HG03045 (cell line): ENCODE data around the gene SLC26A11.

ENCODE experiments used
- ATAC-seq: cut with Tn5 transposase; IDR thresholded peaks from one replicate; pipeline ENCODE4 v1.9.1; 2021; ENCODE audit warnings: mild to moderate bottlenecking, moderate library complexity; ENCODE audit not compliant: unreplicated experiment

SLC26A11 gene

DNA sequence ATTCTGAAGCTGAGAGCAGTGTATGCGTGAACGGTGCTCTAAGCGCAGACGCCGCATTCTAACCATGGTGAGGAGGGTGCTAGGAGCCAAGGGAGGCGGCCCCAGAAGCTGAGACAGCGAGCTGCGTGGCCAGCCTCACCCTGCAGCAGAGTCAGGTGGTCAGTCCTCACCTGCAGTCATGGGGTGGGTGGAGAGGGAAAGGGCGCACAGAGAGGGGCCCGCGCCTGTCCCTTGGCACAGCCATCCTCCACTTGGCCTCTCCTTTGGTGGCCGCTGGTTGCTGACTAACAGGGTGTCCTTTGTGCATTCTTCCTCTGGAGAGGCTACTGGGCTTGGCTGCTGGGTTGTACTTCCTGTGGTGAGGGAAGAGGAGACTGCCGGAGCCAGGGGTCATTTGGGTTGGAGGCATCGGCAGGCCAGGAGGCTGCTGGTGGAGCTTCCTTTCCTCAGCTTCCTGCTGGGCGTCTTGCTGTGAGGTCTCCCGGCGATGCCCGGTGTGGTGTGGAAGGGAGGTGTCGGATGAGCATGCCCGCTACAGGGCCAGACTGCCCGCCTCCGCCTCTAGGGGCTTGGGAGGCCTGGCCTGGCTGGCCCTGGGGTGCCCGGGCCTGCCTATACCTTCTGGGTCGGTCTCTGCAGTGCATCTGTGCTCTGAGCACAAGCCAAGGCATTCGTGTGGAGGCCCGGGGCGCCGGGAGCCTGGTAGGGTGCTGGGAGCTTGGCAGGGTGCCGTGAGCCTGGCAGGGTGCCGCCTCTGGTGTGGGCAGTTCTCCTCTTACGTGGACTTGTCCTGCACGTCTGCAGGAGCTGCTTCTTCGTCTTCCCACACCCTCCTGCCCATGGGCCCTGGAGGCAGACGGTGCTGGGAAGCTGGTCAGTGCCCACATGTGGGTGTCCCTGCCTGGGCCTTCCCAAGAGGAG lies 57.8 kb downstream of the SLC26A11 start:
- no peak for ATAC-seq

DNA sequence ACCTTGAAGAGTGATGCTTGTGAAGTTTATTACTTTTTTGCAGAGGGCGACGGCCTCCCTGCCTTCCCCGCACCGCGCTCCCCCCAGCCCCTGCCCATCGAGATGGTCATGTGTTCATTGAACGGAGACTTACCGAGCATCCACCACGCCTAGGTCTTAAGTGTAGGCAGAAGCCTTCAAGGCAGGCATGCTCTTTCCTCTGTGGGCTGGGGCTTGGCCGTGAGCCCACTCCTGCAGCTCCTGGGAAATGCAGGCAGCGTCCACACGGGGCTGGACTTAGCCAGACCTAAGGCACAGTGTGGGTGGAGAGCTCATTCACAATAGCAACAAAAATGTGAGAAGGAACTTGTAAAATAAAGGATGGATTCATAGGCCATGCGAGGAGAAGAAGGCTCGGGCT lies 59.7 kb downstream of the SLC26A11 start:
- ATAC-seq = no peak

DNA sequence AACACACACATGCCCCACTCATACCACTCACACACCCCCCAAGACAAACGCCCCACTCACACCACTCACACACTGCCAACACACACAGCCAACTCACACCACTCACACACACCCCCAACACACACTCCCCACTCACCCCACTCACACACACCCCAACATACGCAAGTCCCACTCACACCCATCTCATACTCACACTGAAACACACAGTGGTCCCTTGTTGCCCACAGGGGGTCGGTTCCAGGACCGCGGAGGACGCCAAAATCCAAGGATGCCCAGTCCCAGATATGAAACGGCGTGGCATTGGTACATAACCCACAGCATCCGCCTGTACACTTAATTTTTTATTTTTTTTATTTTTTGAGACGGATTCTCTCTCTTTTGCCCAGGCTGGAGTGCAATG lies 61.3 kb downstream of the SLC26A11 start:
- ATAC-seq = no peak

DNA sequence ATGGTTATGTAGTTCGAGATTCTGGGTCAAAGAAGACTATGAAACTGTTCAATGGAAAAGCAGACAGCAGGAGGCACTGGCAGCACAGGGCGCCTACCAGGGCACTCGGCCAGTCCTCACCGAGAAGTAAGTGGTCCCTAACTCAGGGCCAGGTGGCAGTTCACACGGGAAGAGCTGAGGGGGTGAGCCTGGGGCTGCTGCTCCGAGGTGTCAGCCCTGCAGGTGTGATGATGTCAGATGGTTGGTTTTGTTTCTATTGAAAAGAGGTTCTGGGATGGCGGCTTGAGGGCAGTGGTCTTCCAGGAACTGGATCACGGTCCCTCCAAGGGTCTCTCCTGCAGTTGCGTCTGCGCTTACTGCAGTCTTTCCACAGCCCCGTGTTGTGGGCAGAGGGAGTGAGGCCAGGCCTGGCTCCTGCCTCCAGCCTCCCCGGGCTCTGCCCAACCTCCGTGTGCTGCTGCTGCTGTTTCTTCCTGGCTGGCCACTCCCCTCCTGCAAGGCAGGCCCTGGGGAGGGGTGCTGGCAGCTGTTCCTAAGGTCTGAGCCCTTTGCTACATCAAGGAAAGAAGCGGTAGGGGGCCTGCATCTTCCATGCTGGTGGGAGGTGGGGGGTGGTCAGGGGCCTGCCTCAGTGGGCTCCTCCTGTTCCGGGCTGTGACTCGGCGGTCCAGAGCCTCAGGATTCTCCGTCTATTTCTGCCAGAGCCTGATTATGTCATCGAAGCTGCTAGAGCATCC lies 63.1 kb downstream of the SLC26A11 start:
- ATAC-seq = no peak

DNA sequence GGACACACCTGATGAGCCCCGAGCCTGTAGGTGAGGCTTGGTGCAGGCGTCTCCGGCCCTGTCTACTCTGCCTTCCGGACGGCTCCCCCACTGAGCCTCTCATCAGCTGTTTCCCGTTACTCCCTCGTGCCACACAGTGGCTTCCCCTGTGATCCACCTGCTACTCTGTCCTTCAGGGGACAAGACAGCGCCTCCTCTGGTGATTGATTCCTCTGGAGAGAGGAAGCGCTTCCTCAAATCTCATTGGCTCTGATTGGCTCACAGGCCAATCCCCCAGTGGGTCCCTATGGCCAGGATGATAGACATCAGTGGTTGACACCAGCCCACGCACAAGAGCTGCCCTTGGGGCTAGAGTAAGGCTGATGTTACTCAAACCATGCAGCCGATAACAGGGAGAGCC lies 64.4 kb downstream of the SLC26A11 start:
- ATAC-seq = no peak

DNA sequence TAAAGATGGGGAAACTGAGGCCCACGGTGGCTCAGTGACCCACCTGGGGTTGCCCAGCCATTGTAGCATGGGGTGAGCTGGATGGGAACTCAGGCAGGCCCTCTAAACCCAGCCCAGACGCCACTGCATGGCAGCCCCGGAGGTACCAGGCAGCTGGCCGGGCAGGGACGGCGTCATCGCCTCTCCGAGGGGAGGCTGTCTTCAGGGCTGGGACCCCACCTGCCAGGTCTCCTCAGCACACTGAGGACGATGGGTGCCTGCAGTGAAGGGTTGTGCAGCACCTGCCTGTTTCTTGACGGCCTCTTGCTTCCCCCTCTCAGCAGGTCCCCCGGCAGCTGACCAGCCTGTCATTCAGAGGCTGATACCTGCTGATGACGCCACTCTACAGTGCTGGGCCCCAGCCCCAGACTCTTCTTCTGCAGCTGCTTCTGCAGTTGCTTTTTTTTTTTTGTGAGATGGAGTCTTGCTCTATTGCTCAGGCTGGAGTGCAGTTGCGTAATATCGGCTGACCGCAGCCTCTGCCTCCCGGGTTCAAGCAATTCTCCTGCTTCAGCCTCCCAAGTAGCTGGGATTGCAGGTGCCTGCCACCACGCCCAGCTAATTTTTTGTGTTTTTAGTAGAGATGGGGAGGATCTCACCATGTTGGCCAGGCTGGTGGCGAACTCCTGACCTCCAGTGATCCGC lies 65.2 kb downstream of the SLC26A11 start:
- ATAC-seq = no peak

DNA sequence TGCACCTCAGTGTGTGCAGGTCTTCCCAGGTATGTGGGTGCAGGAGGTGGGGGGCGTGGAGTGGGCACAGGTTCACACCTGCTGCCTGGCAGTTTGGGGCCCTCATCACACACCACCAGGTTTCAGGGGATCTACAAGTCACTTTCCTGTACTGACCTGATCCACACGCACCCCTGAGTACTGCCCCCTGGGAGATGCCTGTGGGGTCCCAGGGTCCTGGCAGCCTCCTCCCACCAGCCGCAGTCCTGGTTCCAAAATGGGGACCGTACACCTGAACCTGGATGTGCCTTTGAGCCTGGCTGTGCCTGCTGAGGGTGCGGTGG lies 66.4 kb downstream of the SLC26A11 start:
- no peak for ATAC-seq

DNA sequence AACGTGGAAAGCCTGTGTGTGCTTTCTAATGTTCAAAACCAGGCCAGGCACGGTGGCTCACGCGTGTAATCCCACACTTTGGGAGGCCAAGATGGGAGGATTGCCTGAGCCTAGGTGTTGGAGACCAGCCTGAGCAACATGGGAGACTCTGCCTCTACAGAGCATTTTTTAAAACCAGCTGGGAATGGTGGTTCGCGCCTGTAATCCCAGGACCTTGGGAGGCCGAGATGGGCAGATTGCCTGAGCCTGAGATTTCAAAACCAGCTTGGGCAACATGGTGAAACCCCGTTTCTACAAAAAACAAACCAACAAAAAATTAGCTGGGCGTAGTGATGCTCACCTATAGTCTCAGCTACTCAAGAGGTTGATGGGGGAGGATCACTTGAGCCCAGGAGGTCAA lies 66.8 kb downstream of the SLC26A11 start:
- no peak for ATAC-seq

DNA sequence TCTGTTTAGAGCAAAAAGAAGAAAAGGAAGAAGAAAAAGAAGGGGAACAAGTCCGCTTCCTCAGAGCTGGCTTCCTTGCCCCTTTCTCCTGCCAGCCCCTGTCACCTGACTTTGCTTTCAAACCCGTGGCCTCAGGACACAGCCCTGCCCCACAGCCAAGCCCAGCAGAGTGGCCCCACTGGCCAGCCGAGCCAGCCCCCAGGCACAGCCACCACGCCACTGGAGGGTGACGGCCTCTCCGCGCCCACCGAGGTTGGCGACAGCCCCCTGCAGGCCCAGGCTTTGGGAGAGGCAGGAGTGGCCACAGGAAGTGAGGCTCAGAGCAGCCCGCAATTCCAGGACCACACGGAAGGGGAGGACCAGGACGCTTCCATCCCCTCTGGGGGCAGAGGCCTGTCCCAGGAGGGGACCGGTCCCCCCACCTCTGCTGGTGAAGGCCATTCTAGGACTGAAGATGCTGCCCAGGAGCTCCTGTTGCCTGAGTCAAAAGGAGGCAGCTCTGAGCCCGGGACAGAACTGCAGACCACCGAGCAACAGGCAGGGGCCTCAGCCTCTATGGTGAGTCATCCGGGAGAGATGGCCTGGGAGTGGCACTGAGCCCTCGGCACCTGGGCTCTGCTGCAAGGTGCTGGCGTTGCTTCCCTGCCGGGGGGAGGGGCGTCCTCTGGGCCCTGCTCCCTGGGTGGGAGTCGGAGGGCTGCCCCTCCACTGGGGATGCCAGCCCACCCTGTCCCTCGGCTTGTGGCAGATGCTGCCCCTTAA lies 67.8 kb downstream of the SLC26A11 start:
- ATAC-seq = no peak

DNA sequence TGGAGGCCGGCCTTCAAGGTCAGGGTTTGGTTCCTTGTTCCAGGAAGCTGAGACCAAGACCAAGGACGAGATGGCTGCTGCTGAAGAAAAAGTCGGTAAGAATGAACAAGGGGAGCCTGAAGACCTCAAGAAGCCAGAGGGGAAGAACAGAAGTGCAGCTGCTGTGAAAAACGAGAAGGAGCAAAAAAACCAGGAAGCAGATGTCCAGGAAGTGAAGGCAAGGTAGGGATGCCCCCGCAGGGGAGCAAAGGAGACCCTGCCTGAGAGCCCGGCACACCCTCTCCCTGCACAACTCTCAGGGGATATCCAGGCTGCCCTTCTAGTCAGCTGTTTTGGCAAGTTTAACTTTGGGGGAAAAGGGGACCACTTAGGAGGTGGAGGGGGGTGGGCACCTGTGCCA lies 69.4 kb downstream of the SLC26A11 start:
- no peak for ATAC-seq

DNA sequence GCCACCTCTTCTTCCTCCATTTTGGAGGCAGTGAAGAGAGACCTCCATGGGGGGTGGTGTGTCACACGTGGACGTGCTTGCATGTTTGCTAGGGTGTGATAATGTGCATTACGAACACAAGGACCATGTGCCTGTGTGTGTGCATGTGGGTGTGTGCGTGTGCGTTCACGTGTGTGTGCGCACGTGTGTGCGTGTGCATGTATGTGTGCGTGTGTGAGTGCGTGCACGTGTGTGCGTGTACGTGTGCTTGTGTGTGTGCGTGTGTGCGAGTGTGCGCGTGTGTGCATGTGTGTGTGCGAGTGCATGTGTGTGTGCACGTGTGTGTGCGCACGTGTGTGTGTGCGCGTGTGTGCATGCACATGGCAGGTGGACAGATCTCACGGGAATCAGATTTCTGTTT lies 69.9 kb downstream of the SLC26A11 start:
- ATAC-seq = no peak

DNA sequence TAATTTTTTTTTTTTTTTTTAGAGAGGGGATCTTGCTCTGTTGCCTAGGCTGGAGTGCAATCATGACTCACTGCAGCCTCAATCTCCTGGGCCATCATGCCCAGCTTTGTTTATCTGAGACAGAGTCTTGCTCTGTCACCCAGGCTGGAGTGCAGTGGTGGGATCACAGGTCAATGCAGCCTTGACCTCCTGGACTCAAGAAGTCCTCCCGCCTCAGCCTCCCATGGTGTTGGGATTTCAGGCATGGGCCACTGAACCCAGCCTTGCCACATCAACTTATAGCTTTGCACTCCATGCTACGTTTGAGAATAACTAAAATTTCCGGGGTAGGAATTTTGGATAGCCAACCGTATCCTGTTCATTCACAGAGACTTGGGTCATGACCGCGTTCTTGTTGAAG lies 71.0 kb downstream of the SLC26A11 start:
- ATAC-seq = no peak

DNA sequence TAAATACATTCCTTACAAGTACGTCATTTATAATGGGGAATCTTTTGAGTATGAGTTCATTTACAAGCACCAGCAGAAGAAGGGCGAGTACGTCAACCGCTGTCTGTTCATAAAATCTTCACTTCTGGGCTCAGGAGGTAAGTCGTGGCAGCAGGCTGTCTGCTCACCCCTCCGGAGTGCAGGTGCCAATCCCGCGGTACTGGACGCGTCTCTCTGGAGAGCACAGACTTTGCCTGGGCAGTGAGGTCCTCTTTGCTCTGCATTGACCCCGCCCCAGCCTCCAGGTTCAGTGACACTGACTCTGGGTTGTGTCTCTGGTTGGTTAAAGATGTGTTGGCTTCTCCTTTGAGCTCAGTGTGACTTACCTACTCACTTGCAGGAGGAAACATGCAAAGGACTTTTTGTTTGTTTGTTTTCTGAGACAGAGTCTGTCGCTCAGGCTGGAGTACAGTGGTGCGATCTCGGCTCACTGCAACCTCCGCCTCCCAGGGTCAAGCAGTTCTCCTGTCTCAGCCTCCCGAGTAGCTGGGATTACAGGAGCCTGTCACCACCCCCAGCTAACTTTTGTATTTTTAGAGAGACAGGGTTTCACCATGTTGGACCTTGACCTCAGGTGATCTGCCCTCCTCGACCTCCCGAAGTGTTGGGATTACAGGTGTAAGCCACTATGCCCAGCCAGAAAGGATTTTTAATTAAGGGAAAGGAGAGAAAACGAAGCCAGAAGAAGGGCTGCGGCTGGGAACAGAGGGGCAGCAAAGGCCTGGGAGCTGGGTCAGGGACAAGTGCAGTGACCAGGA lies 71.7 kb downstream of the SLC26A11 start:
- no peak for ATAC-seq

DNA sequence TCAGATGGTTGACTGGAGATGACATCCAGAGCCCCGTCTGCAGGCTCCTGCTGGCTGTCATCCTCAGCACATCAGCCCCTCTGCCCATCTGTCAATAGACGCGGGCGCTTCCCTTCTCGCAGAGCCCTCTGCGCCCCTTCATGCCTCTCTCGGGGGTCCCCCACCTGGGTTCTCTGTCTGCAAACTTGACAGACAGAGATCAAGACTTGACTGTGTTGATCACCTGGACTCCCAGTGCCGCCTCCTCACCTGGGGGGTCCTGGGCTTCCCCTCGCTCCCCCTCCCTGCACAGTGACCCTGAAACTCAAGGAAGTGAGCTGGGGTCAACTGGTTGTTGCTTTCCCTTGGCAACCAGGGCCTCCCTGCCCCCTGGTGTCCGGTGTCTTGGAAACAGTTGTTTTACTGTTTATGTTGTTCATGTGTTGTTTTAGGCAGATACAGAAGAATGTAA lies 72.3 kb downstream of the SLC26A11 start:
- ATAC-seq = no peak

DNA sequence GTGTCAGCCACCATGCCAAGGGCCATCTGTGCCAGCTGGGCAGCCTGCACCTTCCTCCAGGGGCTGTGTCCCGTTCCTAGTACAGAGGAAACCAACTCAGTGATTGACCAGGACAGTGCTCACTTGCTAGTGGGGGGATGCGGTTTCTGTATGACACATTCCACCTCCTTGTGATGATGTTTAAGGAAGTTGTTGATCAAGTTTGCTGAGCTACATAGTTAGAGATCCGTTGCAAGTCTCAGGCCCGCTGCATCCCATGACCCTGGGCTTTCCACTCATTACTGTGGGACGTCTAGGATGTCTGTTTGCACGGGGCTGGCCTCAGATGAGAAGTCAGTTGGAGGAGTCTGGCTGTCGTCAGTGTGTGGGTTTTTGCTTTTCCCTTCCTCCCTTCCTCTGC lies 74.0 kb downstream of the SLC26A11 start:
- ATAC-seq = no peak

DNA sequence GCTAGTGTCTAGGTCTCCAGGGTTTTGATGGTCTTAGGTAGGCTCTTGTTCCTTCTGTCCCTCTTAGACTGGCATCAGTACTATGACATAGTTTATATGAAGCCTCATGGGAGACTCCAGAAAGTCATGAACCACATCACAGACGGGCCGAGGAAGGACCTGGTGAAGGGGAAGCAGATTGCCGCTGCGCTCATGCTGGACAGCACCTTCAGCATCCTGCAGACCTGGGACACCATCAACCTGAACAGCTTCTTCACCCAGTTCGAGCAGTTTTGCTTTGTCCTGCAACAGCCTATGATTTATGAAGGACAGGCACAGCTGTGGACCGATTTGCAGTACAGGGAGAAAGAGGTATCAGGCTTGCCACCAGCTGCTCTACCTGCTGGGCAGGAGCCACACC lies 74.4 kb downstream of the SLC26A11 start:
- no peak for ATAC-seq

DNA sequence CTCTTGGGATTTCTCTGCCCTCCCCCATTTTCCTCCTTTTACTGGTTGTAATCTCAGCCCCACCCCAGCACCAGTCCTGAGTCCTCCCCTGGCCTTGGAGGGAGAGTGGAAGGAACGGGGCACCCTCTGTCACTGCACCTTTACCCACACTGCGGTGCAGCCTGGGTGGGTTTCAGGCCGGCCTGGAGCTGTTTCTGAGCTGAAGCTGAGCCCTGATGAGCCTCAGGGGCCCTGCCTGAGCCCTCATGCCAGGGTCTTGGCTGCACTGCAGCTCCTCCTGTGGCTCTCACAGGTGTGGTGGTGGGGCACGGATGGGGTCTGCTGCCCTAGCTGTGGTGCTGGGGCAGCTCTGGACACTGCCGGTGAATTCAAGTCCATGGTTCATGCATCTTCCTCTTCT lies 74.9 kb downstream of the SLC26A11 start:
- ATAC-seq = no peak

DNA sequence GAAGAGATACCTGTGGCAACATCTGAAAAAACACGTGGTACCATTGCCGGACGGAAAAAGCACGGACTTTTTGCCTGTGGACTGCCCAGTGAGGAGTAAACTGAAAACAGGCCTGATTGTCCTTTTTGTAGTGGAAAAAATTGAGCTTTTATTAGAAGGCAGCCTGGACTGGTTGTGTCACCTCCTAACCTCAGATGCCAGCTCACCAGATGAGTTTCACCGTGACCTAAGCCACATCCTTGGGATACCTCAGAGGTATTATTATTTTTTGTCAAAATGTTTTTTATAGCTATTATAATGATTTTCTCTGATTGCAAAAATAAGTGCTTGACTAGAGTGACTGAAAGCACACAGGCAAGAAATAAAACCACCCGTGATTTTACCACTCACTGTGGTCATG lies 75.3 kb downstream of the SLC26A11 start:
- ATAC-seq = no peak

DNA sequence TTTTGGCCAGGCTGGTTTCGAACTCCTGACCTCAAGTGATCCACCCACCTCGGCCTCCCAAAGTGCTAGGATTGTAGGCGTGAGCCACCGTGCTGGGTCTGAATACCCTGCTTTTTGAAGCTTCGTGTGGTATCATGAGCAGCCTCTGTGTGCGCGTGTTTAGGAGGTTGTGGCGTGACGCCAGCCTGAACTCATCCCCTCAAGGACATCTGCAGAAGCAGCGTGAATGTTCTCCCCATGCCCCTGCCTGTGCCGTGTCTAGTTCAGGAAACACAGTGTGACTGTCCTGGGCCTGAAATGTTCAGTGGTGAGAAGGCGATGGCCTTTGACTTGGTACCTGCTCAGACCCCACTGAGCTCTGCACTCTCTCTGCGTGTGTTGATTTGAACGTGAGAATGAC lies 76.0 kb downstream of the SLC26A11 start:
- ATAC-seq = no peak

DNA sequence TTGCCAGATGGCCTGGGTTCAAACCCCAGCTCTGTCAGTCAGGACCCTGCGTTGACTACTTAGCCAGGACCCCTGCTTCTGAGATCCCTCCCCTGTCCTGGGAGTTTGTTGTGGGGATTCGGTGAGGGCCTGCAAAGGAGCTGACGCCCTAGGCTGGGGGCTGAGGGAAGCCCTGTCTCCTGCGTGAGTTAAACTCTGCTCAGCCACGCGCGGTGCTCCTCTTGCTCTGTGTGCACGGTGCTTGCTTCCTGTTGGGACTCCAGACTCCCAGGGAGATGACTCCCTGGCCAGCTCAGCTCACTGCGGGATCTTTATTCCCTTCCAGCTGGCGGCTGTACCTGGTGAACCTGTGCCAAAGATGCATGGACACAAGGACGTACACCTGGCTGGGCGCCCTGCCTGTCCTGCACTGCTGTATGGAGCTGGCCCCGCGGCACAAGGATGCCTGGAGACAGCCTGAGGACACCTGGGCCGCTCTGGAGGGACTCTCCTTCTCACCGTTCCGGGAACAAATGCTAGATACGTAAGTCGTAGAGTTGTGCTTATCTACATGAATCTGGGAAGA lies 77.9 kb downstream of the SLC26A11 start:
- ATAC-seq = no peak
